Skeletal muscle cell (primary cell): ENCODE measurements around the gene MAGED2.
"Not testable (repeated sequence)": the region's sequence is repeated elsewhere in the genome, so short reads cannot be mapped to it uniquely, and the experiment has no call there.

ENCODE experiments used
- DNase-seq: peaks from one replicate; pipeline ENCODE4 v3.0.0-alpha.2; 2010; ENCODE audit warnings: low read depth
- H3K4me3 ChIP-seq: 2 replicates; pipeline ENCODE4 v1.5.1; 2011; ENCODE audit warnings: low read depth, mild to moderate bottlenecking, control low read depth, low read length, moderate library complexity

MAGED2 gene

DNA sequence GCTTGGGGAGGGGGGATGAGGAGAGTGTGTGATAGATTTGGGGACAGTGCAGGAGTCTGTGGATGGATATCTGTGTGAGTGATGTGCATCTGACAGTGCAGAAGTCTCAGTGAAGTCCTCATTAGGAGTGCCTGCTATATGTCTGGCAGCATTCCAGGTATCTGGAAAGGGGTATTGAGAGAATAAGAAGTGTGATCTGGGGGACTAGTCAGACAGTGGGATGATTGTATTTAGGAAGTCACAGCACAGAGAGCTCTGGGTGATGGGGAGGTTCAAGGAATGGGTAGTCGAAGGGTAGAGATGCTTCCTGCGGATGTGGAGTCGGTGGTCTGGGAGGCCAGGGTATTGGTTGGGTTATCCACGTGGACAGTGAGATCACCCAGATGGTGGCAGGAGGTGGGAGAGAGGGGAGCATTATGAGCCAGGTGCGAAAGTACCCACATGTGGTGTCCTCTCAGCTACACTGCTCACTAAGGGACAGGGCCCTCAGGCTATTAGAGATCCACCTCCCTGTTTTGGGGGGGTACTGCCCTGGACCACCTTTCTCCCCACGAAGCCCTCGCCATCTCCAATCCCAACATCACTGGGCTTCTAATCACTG lies 9.8 kb downstream of the MAGED2 start:
- no peak for DNase-seq
- H3K4me3 ChIP-seq: no peak overlapping the region

- DNase-seq: no peak
- H3K4me3 ChIP-seq: no peak overlapping the region
Measured at GRCh38 chrX:54818221-54818620, 10.7 kb downstream of the MAGED2 start.

GRCh38 chrX:54819201-54819600 lies 11.7 kb downstream of the MAGED2 start:
- no peak for DNase-seq
- H3K4me3 ChIP-seq: no peak overlapping the region

- H3K4me3 ChIP-seq: no peak overlapping the region
- DNase-seq: no peak
Measured at GRCh38 chrX:54820737-54821136, 13.2 kb downstream of the MAGED2 start.

DNA sequence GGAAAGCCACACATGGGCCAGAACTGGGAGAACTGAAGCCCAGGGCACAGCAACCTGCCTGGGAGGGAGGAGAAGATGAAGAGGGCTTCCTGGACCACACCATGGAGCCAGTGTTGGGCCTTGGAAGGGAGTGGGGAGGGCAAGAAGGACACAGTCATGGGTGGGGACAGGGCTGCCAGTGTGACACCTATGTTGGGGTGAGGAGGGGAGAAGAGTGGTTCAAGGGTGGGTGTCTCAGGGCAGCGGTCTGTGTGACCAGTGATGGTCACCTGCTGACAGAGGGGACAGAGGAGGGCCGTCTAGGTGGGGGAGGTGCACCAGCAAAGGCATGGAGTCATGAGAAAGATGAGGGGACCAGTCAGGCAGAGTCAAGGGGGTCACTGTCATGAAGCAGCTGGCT lies 13.8 kb downstream of the MAGED2 start:
- DNase-seq: no peak
- H3K4me3 ChIP-seq: no peak overlapping the region

DNA sequence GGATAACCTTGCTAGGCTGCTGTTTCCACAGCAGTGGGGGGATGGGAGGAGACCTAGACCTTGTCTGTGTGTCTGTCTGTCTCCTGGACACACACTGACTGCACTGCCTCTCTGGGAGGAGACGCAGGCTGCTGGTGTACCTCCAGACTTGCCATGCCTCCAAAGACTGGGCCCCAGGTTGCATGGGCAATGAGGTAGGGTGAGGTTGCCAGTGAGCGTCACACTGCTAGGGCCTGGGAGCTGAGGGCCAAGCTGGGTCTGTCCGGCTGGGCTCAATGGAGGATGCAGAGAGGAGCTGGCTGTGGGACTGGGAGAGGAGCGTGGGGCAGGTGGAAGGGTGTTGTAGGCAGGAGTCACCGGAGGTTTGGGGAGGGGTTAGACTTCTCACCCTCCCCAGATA lies 16.6 kb downstream of the MAGED2 start:
- DNase-seq: no peak
- H3K4me3 ChIP-seq: no peak overlapping the region

DNA sequence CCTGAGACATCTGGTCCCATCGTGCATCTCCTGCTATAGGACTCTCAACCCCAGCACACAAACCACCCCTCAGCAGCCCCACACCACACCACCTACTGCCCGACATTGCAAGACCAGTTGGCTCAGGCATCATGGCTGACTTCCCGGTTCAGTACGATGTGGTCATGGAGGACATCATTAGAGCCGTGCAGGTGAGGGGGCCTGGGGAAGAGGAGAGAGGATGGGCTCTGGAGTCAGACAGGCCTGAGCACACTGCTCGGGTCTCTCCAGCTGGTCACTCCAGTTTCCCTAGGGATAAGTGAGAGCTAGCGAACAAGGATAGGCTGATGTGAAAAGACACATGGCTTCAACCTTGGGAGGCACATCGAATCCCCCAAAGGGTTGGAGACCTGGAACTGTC lies 17.2 kb downstream of the MAGED2 start:
- DNase-seq: no peak
- no peak overlapping the region for H3K4me3 ChIP-seq

GRCh38 chrX:54825716-54826438 lies 18.3 kb downstream of the MAGED2 start:
- H3K4me3 ChIP-seq: no peak overlapping the region
- no peak for DNase-seq

- H3K4me3 ChIP-seq: no peak overlapping the region
- no peak for DNase-seq
Measured at GRCh38 chrX:54826598-54826997, 19.1 kb downstream of the MAGED2 start.

- no peak for DNase-seq
Measured at GRCh38 chrX:54838583-54838982, 31.0 kb downstream of the MAGED2 start.

GRCh38 chrX:54841184-54841874 lies 33.8 kb downstream of the MAGED2 start:
- peak; percentile 28 for DNase-seq
- not testable (repeated sequence) for H3K4me3 ChIP-seq

More at GRCh38 chrX:54838583-54838982, 31.0 kb downstream of the MAGED2 start:
- H3K4me3 ChIP-seq: no peak overlapping the region

DNA sequence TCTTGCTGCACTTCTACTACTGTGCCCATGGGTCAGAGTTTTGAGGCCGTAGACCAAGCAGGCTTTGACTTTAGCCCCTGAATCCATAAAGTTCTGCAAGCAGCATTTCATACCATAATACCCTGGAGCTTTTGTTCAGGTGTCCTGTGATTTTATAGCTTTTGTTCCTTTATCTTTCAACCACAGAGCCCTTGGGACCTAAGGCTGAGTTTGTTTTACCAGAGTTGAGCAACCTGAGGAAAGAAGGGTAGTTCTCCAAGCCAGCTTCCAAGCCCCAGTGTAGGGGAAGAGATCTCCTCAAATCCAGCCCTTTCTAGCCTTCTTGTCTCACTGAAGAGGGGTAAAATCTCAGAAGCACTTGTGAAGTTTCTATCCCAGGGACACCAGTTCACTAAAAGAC lies 35.1 kb downstream of the MAGED2 start:
- no peak overlapping the region for H3K4me3 ChIP-seq
- no peak for DNase-seq

DNA sequence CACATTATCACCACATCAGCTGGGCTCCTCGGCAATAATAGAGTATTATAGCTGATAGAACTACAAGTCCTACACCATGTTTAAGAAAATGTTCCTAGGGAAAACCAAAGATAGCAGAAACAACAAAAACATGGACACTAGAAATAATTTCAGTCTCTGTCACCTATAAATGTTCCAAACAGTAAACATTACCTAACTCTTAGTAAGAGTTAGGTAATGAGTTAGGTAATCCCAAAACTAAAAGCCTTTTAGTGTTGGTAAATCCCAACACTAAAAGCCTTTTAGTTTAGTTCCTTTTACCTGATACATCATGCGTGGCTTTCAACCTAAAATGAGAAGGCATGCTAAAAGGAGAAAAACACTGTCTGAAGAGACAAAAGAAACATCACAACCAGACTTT lies 35.5 kb downstream of the MAGED2 start:
- H3K4me3 ChIP-seq: no peak overlapping the region
- no peak for DNase-seq

- H3K4me3 ChIP-seq, DNase-seq: not testable (repeated sequence)
Measured at GRCh38 chrX:54847700-54848099, 40.2 kb downstream of the MAGED2 start.

- DNase-seq: no peak
- H3K4me3 ChIP-seq: no peak overlapping the region
Measured at GRCh38 chrX:54865208-54865607, 57.7 kb downstream of the MAGED2 start.
